Frontal cortex (tissue), 4 donors: ENCODE data around the gene LAYN. TPM values are rescaled to one million over a fixed set of nuclear protein-coding genes. Genes with fewer than 3 reads are reported as not detected.

Source experiments
- DNase-seq, 2 donors: peaks; one replicate each; pipeline ENCODE4 v3.0.0; 2012; ENCODE audit warnings: low spot score in 2 of 2
- FAIRE-seq: peaks from 2 replicates; lab custom pipeline; 2012; peaks lifted over from hg19 to GRCh38; lab: Jason Lieb, UNC
- total RNA-seq: library from RNA; depleted of rRNA; stranded (reverse); fragments of >200 nt; gene quantifications from one replicate; pipeline ENCODE4 v1.2.3, GENCODE V29; 2014
- donor health status: control.
- donor health status: control.
- donor health status: control.

Gene LAYN
- total RNA-seq, 1 donor from 2014 or later, result 4.1 TPM

DNA sequence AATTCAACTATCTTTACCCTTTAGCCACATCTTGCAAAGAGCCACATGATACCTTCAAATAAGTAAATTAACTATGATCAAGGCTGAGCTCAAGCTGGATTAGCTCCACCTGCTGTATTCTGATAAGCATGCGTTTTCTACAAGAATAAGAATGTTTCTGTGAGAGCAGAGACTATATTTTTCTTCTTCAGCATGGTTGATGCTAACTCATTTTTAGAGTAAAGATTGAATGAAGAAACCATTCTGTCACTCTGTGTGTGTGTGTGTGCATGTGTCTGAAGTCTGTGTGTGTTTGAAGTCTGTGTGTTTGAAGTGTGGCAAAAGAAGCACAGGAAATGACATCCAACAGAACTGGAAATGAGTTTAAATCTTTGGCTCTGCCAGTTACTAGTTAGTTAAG, 12.0 kb upstream of the LAYN start:
- no peak for FAIRE-seq
- no peak for DNase-seq

DNA sequence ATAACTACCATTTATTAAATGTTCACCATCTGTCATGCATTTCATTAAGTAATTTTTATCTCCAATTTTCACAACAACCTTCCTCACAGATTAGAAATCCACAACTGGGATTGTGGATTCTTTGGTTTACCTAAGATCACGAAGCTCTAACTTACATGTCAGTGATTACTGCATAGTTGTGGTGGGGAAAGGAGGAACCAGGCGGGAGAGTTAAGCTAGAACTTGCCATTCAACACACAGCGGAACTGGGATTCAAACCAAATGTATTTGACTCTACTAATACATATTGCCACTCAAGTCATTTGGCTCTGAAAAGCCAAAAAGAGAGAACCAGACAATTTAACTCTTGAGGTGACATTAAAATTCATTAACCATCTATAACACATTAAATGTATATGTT, 10.4 kb upstream of the LAYN start:
- no peak for DNase-seq
- no peak for FAIRE-seq

DNA sequence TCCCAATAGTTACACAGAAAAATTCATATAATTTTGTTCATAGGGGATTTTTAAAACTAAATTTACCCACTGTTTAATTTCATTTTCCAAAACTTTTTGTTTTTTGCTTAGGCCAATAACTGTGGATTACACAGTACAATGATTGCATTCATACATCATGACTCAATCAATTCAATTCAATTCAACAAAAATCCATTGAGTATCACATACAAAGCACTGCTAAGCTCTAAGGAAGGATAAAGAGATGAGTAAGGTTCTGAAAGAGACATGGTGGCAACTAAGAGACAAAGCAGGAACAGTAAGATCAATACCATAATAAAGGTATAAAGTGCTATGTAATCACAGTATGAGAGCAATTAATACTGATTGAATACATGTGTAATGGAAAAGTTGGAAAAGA, 9.4 kb upstream of the LAYN start:
- DNase-seq (no peak), FAIRE-seq (peak; percentile 82)

DNA sequence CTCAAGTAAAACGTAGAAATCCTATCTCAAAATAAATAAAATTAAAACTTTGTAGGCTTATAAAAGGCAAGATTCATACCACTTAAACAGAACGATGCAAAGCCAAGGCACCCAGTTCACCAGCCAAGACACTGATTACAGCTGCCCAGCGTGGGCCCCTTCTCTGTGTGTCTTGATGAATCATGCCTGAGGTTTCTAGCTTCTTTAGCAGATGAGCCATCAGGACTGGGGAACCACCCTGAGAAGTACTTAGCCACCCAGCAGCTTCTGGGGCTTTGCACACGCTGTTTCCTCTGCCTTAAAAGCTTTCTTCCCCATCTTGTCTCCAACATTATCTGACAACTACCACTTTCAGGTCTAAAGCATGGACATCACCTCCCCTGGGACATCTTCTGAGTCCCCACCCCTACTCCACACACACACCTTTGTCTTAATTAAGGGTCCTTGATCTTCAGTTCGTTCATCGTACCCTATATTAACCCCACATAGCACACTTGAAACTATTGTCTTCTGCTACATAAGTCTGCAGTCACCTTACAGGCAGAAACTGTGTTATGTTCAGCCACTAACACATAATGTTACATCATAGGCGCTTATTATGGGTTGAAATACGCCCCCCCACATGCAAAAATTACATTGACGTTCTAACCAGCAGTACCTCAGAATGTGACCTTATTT, 8.7 kb upstream of the LAYN start:
- no peak for FAIRE-seq
- no peak for DNase-seq

DNA sequence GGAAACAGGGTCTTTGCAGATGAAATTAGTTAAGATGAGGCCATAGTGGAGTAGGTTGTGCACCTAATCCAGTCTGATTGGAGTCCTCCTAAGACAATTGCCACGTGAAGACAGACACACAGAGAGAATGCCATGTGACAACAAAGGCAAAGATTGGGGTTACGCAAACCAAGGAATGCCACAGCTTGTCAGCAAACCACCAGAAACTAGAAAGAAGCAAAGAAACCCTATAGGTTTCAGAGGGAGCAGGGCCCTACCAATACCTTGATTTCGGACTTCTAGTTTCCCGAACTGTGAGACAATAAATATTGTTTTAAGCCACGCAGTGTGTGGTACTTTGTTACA, 8.2 kb upstream of the LAYN start:
- FAIRE-seq (no peak), DNase-seq (no peak)

DNA sequence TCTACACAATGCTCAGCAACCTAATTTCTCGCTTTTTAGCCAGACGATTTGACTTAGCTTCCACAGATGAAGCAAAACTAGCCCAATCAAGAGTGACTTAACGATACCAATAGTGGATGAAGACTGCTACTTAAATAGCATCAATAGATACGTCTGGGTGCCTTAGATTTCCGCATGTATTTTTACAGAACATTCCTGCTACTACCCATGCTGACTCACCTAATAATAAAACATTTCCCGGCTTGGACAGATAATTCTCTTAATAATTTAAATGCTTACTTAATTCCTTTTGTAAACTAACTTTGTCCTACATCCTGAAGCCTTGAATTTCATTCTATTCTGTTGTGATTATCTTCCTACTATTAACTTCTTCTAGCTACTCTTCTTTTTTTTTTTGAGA, 5.2 kb upstream of the LAYN start:
- DNase-seq, result no peak
- no peak for FAIRE-seq

DNA sequence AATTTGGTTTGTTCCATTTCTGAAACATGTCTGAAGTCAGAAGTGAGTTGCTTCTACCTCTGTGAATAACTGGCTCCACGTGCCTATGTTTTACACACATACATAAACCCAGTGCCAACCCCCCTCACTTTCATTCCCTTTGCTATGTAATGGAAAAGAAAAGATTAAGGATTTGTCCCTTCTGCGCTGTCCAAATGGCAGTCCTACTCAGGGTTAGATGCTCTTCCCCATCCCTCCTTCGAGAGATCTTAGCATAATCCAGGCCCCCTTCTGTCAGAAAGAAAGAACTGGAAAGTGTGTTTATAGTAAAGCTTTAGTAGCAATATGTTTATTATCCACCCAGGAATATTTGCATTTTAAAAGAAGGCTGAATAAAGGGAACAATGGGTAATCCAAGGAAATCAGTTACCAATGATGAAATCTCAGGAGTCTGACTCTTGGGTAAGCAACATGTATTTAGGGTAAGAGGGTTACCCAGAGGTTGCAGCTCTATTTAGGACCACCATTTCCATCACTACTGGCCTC, 3.1 kb upstream of the LAYN start:
- FAIRE-seq, result no peak
- DNase-seq, result no peak

DNA sequence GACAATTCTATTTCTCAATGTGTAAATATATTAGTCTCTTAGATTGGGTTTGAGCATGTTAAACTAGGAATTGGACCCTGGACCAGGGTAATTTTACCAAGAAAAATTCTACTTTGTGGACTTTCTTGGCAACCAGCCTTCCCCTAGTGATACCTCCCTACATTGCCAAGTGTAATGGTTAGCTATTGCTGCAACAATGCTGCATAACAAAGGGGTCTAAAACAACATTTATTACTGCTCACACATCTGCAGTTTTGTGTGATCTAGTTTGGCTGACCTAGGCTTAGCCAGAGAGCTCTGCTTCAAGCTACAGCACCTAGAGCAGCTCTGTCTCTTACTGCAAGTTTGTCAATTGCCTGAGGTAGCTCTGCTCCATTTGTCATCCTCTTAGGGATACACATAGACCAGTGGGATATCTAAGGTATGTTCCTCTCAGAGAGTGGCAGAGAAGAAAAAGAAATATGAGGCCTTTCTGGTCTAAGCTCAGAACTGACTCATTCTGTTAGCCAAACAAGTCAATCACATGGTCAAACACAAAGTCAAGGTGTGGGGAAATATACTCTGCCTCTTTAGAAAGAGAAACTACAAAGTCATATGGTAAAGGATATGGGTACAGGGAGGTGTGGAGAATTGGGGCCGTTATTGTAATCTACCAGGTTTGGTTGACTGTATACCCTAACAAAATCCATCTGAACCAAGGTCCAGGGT, 2.0 kb upstream of the LAYN start:
- FAIRE-seq (no peak), DNase-seq (no peak)

DNA sequence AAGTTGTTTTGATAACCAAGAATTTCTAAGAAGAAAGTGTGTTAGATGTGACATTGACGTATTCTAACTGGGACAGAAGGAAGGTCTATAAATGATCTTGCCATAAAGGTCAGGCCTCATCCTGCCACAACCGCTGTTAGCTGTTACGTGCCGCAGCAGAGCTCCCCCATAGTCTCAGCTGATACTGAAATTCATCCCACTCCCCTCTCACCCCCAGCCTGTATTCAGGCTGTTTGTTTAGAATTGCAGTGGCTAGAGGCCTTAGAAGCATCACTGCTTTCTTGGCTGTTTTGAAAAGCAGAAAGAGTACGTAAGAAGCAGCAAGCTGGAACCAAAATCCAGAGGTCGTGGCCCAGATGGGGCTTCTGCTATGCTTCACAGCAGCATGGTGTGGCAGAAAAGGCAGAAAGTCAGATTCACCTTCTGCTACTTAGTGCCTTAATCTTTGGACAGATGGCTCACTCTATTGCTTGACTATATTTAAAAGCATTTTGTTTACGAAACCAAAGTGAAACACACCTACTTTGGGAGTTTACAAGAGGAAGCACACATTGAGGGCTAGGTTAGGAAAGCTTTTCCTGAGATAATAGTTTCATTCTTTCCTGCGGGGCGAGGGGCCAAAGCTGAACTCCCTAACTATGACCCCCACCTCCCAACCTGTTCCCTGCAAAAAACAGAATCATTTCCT, 950 bp upstream of the LAYN start:
- FAIRE-seq, result no peak

DNA sequence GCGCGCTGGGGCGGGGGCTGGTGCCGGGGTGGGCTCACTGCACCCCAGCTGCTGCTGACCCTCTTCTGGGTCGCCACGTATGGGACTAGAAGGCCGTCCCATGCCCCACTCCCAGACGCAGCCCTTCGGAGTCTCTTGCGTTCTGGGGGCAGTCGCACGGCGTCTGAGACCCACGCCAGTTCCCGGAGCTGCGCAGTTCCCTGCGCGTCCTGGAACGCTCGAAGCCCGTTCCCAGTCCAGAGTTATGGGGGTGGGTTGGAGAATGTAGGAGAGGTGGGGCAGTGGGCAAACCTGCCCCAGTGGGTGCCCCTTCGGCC, 375 bp downstream of the LAYN start:
- DNase-seq (no peak), FAIRE-seq (no peak)

More for the DNA sequence above, 950 bp upstream of the LAYN start:
- no peak for DNase-seq

DNA sequence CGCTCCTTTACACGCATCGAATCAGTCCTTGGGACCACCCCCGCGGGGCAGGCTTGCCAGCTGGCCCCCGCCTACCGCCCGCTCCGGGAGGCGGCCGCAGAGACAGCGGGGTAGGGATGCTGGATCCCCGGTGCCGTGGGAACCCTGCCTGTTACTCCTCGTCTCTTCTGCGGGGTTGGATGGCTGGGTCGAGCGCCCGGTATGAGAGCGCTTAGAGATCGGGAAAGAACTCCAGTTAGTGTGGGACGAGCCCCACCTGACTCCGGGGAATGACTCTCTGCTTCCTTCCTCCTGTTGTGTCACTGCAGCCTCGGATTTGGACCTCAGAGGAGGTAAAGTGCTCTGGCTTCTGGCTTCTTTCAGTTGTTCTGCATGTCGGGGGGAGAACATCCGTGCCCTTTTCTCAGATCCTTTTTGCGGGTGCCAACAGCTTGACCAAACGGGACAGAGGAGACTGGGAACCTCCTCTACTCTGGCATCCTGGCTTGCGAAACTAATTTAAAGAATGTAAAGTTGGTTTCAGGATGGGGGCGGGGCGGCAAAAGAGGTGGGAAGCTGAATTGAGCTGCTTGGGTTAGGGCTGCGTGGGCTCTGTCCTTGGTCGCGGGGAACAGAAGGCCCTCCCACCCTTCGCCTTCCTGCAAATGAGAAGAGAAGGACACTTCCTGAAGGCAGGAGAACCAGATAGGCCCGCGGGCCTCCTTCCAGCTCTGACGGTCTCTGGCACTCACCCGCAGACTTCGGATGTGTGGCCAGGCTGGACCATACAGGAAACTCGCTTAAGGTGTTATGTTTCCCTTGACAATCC, 938 bp downstream of the LAYN start:
- DNase-seq (peak; percentile 39 to 61), FAIRE-seq (no peak)

DNA sequence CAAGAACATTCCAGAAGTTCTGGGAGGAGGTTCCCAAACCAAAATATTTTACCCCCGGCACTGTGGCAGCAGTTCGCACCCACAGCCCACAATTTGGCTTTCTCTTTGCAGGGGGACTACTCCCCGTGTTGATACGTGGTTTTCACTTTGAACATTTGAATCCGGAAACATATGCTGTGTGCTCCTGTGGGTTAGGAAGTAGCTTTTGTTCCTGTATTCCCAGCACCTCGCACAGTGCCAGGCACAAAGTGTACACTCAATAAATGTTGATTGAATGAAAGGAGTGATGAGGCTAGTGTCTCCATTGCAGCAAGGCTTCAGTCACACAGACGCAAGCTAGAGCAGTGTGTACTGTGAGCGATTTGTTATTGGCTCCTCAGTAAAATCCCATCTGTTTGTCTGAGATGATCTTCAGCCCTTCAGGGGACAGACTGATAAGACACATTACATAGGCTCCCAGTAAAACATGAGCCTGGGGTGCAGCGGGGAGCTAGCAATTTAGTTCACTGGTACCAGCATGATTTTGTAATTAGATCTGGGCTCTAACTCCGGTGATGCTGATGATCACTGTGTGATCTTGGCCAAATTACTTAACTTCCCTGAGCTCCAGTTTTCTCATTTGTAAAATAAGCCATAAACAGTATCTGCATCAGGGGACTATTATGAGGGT, 2.2 kb downstream of the LAYN start:
- DNase-seq (no peak), FAIRE-seq (no peak)

DNA sequence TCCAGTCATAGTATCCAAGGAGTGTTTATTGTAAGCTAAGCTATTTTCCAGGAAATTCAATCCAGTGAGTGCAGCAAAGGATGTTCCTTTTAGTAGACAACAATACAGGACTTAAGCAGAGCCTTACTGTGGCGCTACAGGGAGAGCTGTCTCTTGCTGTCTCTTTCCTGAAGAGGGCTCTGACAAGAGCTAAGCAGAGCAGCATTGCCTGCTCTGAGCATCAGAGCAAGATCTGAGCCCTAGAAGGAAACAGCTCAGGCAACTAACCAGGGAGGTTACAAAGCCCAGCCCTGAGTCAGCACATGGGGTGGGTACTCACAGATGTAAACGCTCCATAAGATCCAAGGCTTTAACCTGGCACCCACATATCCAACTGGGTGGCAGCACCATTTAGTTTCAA, 8.0 kb downstream of the LAYN start:
- DNase-seq (no peak), FAIRE-seq (no peak)

DNA sequence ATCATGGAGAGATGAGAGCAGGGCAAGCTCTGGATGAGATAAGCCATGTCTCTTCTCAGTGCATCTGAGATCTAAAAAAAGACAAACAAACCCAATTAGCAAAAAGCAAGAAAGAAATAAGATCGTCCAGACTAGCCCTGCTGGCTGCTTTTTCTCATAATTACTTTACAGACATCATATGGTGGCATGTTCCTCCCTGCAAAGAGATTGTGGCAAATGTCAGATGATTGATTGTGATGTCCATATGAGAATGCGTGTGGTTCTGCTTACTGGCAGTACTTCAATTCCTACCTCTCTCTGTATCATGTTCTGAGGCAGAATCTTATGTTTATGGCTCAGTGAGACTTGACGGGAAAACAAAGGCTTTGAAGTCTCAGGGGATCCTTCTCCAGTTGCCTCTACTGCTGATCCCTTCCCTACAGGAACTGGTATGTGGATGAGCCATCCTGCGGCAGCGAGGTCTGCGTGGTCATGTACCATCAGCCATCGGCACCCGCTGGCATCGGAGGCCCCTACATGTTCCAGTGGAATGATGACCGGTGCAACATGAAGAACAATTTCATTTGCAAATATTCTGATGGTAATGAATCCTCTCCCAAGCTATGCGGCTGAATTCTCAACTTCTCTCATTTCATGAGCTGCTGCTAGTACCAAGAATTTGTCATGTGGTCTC, 8.8 kb downstream of the LAYN start:
- FAIRE-seq (no peak), DNase-seq (no peak)

DNA sequence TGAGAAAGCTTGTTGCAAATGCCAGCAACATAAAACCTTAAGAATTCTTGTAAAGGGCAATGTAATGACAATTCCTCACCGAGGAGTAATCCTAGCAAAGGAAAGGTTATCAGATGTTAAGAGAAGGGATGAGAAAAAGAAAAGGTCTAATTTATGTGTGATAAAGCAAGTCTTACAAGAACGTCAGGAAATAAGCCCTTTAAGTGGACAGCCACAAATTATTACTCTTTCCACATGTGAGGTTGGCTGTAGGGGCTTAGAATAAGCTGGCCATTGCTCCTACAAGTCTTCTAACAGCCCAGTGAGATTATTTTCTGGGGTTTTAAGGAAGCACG, 9.3 kb downstream of the LAYN start:
- FAIRE-seq (no peak), DNase-seq (no peak)

DNA sequence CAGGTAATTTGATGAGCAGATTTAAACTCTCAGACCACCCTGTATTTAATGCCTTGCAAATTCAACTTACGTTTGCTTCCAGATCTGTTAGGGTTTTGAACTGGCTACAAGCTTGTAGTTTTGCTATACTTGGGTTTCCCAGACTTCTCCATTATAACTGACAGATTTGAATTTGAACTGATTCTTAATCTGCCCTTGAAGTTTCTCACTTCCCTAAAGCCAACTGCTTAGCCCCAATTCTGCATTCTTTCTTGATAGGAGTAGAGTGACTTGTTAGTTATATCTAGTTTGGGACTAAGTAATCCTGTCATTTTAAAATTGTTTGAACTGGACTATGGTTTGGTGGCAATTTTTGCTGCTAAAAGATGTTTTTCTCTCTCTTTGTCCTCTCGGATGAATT, 9.7 kb downstream of the LAYN start:
- FAIRE-seq, result no peak
- DNase-seq, result no peak

DNA sequence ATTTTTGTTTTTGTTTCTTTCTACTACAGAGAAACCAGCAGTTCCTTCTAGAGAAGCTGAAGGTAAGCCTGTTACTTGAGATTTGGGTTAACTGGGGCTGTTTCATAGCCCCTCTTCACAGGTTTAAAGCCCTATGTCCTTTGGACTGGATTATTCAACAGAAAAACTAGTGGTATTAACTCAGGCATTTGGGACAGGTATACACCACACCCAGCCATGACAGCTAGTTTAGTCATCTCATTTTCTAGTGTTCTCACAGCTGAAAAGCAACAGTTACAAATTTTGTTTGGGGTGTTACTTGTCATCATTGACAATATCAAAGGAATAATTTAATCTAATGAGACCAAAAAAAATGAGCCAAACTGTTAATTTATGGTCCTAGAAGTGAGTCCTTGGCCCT, 14.0 kb downstream of the LAYN start:
- DNase-seq (no peak), FAIRE-seq (no peak)

DNA sequence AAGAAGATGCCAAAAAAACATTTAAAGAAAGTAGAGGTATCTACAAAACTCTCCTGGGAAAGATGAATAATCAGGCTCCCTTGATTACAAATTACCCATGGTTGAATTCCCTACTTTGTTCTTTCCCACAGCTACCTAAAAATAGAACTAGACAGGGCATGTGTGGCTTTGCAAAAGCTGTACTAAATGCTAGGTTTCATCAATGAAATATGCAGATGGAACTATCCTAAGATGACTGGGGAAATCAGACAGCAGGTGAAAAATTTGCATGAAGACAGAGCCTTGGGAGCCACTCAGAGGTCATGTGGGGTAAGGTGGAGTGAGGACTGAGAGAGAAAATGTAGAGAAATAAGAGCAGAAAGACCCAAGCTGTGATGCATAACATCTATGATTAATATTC, 14.7 kb downstream of the LAYN start:
- no peak for DNase-seq

DNA sequence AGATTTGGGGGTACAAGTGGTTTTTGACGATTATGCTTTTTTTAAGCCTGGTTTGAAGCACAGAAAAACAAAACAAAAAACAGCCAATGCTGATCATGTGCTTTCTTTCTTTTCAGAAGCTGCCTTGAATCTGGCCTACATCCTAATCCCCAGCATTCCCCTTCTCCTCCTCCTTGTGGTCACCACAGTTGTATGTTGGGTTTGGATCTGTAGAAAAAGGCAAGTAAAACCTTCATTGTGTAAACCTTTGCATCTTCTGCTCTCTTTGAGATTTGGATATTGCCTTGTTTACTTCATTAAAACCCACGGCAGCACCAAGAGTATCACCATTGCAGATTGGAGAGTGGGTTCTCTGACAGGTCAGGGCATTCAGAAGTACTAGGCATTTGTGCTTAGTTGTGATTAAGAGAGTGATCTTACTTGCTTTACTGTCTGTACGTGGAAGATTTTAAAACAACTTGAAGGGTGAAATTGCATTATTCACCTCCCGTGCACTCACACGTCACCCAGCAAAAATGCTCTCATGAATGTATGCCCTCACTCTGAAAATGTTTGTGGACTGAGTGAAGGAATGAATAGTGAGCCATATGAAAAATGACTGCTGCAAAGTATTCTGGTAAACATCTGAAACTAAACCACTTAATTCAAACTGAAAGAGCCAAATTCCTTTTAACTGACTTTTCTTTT, 17.0 kb downstream of the LAYN start:
- DNase-seq, result no peak
- FAIRE-seq, result no peak

More for the DNA sequence above, 14.7 kb downstream of the LAYN start:
- FAIRE-seq, result no peak
